OCI-LY3 (cell line): ENCODE data around the gene DSCAM.

Experiments
- H2AFZ ChIP-seq: fragments of 200-600, 300-600 bp; shearing (Covaris generic); 2 replicates; pipeline ENCODE4 v1.6.0; 2014; ENCODE audit warnings: antibody characterized with exemption, low read depth, low read length
- H3K27ac ChIP-seq: fragments of 200-600, 300-600 bp; sonication (generic); 2 replicates; pipeline ENCODE4 v1.5.1; 2014; ENCODE audit warnings: mild to moderate bottlenecking, low read length, moderate library complexity, mixed read lengths
- H3K27me3 ChIP-seq: fragments of 200-600, 300-600 bp; sonication (generic); 2 replicates; pipeline ENCODE4 v1.6.1; 2014; ENCODE audit warnings: low read depth, low read length, mixed read lengths
- H3K36me3 ChIP-seq: fragments of 200-600, 300-600 bp; sonication (generic); replicated peaks from 2 replicates; pipeline ENCODE3; 2014; ENCODE audit warnings: low read depth, low read length, mixed read lengths
- H3K4me1 ChIP-seq: fragments of 300-600, 200-600 bp; sonication (generic); 2 replicates; pipeline ENCODE4 v1.6.1; 2014; ENCODE audit warnings: low read length, mixed read lengths
- H3K4me2 ChIP-seq: fragments of 200-600, 300-600 bp; sonication (generic); 2 replicates; pipeline ENCODE4 v1.6.1; 2014; ENCODE audit warnings: low read length, mixed read lengths
- H3K4me3 ChIP-seq: fragments of 300-600, 200-600 bp; sonication (generic); 2 replicates; pipeline ENCODE4 v1.5.1; 2014; ENCODE audit warnings: antibody characterized with exemption, mild to moderate bottlenecking, low read length, moderate library complexity
- H3K79me2 ChIP-seq: fragments of 300-600, 200-600 bp; shearing (Covaris generic); 2 replicates; pipeline ENCODE4 v1.6.1; 2014; ENCODE audit warnings: mild to moderate bottlenecking, low read length, mixed read lengths
- H3K9ac ChIP-seq: fragments of 300-600, 200-600 bp; shearing (Covaris generic); 2 replicates; pipeline ENCODE4 v1.6.0; 2014; ENCODE audit warnings: mild to moderate bottlenecking, low read length, moderate library complexity
- H3K9me3 ChIP-seq: fragments of 200-600, 300-600 bp; shearing (Covaris generic); 2 replicates; pipeline ENCODE4 v1.6.1; 2014; ENCODE audit warnings: low read length, mixed read lengths; ENCODE audit not compliant: insufficient read depth
- H4K20me1 ChIP-seq: fragments of 200-600, 300-600 bp; sonication (generic); 2 replicates; pipeline ENCODE4 v1.6.1; 2016; ENCODE audit warnings: low read length, mixed read lengths; ENCODE audit not compliant: insufficient read depth
- EZH2phosphoT487 ChIP-seq: fragments of 200-600 bp; shearing (Covaris generic); IDR thresholded peaks from 2 replicates; pipeline ENCODE4 v1.6.1; 2018; ENCODE audit warnings: antibody characterized with exemption, mixed run types, low read depth
- TF ChIP-seq, protein P1 (sequence below): fragments of 200-600, 300-600 bp; sonication (generic); IDR thresholded peaks from 2 replicates; pipeline ENCODE4 v1.5.1; 2014; ENCODE audit warnings: antibody characterized with exemption, low read length, low read depth

DSCAM gene

DNA sequence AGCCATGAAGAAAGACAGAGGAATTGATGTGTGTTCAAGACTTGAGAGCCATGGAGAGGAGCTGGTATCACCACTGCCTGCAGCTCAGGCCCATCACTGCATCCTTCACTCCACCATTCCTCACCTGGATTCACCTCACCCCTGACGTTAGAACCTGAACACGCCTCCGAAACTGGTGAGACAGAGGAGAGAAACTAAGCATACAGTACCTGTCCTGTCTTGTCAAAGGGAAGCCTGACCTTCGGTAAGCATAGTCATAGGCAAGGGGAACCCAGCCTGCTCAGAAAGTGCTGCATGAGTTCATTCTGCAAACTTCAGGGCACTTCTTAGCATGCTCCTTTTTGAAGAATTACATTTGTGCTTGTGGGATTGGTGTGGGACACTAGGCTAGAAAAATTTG is 425.8 kb downstream of the DSCAM start:
- Histone ChIP-seq H3K4me1 (no peaks in the 10 kb centered on the region), H3K79me2 (no peaks in the 10 kb centered on the region), H2AFZ (no peak overlapping the region), H3K9ac (no peak overlapping the region), H3K27me3 (no peaks in the 10 kb centered on the region), H4K20me1 (no peaks in the 10 kb centered on the region), H3K36me3 (no peaks in the 10 kb centered on the region), H3K9me3 (no peaks in the 10 kb centered on the region), H3K4me2 (no peak overlapping the region), H3K4me3 (no peak overlapping the region), H3K27ac (no peak overlapping the region)
- no peak for TF ChIP-seq EZH2phosphoT487
- TF ChIP-seq, protein P1, sequence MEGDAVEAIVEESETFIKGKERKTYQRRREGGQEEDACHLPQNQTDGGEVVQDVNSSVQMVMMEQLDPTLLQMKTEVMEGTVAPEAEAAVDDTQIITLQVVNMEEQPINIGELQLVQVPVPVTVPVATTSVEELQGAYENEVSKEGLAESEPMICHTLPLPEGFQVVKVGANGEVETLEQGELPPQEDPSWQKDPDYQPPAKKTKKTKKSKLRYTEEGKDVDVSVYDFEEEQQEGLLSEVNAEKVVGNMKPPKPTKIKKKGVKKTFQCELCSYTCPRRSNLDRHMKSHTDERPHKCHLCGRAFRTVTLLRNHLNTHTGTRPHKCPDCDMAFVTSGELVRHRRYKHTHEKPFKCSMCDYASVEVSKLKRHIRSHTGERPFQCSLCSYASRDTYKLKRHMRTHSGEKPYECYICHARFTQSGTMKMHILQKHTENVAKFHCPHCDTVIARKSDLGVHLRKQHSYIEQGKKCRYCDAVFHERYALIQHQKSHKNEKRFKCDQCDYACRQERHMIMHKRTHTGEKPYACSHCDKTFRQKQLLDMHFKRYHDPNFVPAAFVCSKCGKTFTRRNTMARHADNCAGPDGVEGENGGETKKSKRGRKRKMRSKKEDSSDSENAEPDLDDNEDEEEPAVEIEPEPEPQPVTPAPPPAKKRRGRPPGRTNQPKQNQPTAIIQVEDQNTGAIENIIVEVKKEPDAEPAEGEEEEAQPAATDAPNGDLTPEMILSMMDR, result no peak

DNA sequence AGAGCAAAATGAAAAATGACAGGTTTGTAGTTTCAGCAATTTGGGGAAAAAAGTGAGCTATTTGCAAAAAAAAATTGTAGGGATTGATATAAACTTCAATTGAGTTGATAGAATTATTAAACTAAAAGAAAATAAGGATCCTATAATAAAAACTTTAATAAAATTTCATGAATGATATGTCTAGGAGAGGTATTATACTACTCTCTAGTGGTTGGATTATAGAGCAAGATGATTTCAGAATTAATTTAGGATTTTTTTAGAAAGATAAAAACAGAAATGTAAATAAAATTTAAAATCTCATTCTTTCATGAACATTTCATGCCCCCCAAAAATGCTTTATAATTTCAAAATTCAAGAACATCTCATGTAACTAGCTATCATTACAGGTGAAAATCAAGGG is 430.4 kb downstream of the DSCAM start:
- Histone ChIP-seq H3K9me3 (no peaks in the 10 kb centered on the region), H3K4me2 (no peak overlapping the region), H4K20me1 (no peaks in the 10 kb centered on the region), H3K4me1 (no peaks in the 10 kb centered on the region), H3K27ac (no peak overlapping the region), H3K9ac (no peak overlapping the region), H3K27me3 (no peaks in the 10 kb centered on the region), H3K79me2 (no peaks in the 10 kb centered on the region), H3K4me3 (no peak overlapping the region), H3K36me3 (no peaks in the 10 kb centered on the region), H2AFZ (no peak overlapping the region)
- TF ChIP-seq, protein P1, result no peak
- no peak for TF ChIP-seq EZH2phosphoT487

DNA sequence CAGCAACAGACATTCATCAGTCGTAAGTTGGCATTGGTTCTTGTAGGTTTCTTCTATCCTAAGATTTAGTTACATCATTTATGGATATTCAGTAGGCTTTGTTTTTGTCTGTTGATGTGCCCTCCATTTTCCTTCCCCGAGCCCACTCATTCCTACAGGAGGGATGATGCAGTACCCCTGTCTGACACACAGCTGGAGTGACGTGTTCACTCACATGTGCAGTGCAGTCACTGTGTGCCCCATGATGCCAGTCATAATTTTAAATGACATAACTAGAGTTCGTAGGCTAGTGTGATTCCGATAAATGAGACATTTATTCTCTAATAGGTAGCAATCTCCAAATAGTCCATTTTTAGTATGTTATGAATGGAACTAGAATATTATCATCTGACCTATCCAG is 438.4 kb downstream of the DSCAM start:
- Histone ChIP-seq H2AFZ (no peak overlapping the region), H3K9ac (no peak overlapping the region), H3K4me3 (no peak overlapping the region), H3K4me1 (no peaks in the 10 kb centered on the region), H3K9me3 (no peaks in the 10 kb centered on the region), H3K79me2 (no peaks in the 10 kb centered on the region), H3K36me3 (no peaks in the 10 kb centered on the region), H4K20me1 (no peaks in the 10 kb centered on the region), H3K27ac (no peak overlapping the region), H3K27me3 (no peaks in the 10 kb centered on the region), H3K4me2 (no peak overlapping the region)
- TF ChIP-seq EZH2phosphoT487, result no peak
- TF ChIP-seq, protein P1, result no peak

DNA sequence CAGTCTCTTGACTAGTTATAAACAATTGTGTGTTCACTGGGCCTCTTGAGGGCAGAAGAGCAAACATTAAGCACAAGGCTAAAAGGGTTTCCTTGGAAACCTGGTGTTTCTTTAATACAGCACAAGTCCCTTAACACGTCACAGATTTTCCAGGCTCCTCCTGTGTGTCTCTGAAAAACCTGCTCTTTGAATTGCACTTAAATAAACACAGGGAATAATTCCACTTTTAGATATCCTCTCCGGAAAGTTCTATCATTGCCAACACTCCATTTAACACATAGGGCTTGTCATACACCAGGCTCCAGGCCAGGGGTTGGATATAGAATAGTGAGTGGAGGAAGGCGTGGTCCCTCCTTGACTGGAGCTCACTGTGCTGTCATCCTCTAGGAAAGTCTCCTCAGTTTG is 442.6 kb downstream of the DSCAM start:
- Histone ChIP-seq H3K27ac (no peak overlapping the region), H3K9me3 (no peaks in the 10 kb centered on the region), H3K4me3 (no peak overlapping the region), H3K4me1 (no peaks in the 10 kb centered on the region), H3K4me2 (no peak overlapping the region), H3K9ac (no peak overlapping the region), H3K27me3 (no peaks in the 10 kb centered on the region), H3K36me3 (no peaks in the 10 kb centered on the region), H2AFZ (no peak overlapping the region), H4K20me1 (no peaks in the 10 kb centered on the region), H3K79me2 (no peaks in the 10 kb centered on the region)
- no peak for TF ChIP-seq EZH2phosphoT487
